GM12873 (cell line): ENCODE measurements around the gene GFOD1.
A peak's percentile ranks its signal among the peaks of the same experiment; 100 is the strongest.

Experiments used
- TF ChIP-seq, protein P1 (sequence below): IDR thresholded peaks from 2 replicates; pipeline ENCODE4 v1.5.1; 2012; ENCODE audit warnings: low read depth, mild to moderate bottlenecking, moderate library complexity, low read length, control low read depth; ENCODE audit not compliant: insufficient read depth; ENCODE audit errors: missing control alignments

The GFOD1 gene

DNA sequence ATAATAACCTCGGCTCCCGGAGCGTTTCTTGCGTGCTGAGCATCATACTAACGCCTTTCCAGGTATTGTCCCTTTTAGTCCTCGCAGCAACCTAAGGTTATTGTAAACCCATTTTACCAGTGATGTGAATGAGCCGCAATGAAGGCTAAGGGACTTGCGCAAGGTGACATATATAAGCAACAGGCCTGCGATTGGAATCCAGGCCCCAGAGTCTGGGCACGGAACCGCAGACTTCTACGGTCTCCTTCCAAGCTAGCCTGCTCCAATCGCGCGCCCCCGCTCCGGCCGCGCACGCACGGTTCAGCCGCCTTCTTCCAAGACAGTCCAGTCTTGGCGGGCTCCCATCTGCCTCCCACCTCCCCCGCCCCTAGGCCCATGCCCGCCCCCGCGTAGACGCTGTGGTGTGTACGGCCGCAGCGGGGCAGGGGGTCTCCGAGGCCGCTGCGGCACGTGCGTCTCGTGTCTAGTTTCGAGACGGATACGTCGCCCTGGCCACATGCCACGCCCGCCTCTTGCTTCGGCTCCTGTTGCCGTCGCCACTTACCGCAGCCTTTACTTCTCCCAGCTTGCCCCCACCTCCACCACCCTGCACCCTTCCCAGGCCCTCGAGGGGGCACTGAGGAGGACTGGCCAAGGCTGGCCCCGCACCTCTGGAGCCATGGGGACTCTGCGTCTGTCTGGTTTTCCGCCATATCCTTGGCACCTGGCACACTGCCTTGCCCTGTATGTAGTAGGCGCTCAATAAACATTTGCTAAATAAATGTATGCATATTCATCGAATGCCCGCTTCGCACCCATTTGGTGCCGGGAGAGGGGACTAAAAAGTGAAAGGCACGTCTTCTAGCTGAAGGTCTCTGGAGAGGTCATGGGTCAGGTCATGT, 855 bp upstream of the GFOD1 start:
- TF ChIP-seq, protein P1, sequence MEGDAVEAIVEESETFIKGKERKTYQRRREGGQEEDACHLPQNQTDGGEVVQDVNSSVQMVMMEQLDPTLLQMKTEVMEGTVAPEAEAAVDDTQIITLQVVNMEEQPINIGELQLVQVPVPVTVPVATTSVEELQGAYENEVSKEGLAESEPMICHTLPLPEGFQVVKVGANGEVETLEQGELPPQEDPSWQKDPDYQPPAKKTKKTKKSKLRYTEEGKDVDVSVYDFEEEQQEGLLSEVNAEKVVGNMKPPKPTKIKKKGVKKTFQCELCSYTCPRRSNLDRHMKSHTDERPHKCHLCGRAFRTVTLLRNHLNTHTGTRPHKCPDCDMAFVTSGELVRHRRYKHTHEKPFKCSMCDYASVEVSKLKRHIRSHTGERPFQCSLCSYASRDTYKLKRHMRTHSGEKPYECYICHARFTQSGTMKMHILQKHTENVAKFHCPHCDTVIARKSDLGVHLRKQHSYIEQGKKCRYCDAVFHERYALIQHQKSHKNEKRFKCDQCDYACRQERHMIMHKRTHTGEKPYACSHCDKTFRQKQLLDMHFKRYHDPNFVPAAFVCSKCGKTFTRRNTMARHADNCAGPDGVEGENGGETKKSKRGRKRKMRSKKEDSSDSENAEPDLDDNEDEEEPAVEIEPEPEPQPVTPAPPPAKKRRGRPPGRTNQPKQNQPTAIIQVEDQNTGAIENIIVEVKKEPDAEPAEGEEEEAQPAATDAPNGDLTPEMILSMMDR: no peak

DNA sequence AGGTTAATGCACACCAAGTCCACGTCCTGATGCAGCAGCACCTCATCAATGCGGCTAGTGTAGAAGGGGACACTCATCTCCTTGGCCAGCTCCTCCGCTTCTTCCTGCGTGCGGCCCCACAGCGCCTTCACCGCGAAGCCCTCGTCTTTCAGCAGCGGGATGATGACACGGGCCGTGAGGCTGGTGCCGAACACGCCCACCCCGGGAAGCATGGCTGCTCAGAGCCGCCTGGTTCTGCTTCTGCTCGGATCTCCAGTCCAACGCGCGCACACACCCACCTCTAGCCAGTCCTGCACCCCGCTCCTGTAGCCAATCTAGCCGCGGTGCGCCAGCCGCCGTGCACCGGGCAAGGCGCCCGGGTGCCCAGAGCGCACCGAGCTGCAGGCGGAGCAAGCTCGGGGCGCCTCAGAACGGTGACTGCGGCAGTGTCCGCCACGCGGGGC, 700 bp downstream of the GFOD1 start:
- TF ChIP-seq, protein P1: no peak

DNA sequence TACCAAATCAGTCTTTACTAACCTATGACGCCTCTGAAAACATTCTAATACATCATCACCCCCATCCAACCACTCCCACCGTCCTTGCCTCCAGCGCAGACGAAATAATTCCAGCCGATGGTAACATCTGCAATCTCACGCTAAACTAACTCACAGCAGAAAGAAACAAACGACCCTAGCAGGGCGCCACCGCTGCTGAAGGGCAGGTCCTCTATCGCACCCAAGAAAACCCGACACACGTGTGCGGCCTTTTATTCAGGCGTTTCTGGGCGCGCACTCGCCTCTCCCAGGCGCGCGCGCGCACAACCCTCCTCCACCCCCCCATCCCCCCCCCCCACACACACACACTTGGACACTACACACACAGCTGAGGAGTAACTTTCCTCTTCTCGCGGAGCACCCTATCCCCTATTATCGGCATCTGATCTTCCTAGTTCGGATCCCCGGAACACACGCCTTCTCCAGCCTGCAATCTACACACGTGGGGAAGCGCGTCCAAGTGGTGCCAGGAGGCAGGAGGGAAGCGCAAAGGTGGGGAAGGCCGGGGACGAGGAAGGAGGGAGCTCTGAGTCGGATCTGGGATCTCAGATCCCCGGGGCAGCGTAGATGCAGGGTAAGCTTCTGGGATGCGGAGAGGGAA, 1.4 kb downstream of the GFOD1 start:
- TF ChIP-seq, protein P1: peak; percentile 22

DNA sequence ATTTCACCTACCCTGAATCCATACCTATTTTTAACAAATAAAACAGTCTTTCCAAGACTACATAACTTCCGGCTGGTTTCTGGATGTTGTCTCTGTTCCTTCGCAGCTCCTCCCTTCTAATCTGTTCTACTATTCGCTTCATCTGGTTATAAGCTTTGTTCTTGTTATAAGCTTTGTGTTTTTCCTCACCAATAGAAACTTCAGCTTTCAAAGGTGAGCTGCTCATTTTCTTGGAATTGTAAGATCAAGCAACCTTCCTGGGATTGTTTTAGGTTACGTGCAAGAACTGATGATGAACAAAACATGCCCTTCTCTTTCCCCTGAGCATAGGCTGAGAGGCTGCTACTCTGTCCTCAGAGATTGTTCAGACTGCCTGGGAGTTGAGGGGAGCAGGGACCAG, 2.1 kb downstream of the GFOD1 start:
- TF ChIP-seq, protein P1: no peak

DNA sequence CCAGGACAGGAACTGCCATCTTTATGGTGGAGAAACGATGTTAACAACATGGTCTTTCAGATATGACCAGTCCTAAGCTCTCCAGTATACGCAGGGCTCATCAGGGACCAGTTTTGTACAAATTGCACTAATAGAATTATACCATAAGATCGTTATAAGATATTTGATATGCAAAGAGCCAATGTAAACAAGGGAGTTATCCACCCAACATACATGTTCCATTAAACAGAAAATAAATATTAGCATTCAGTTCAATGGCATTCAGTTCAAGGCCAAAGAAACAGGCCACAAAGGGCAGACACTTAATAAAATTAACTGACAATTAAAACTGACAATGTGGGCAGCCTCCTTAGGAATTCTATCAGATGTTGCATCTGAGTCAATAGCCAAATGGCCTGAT, 2.6 kb downstream of the GFOD1 start:
- TF ChIP-seq, protein P1: no peak

DNA sequence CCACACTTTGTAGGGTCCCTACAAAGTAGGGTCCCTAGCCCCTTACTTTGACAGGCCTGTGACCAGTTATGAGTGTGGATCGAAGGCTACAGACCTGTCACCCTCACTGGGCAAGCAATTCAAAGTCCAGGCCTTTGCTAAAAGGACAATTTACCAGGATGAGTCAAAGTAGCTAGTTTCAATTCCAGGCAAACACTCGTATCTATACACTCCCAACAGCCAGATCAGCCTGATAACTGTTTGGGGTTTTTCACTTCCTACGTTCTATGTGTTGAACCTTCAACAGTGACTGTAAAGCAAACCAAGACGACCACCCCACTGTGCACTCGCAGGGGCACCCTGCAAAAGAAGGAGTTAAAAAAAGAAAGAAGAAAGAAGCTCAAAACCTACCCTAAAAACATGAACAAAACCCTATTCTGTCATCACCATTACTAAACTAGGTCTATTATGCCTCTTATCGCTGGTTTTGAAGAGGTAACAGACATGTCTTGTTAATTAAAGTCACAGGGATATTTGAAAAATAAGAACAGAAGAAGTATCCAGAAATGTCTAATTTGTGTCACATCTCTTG, 3.2 kb downstream of the GFOD1 start:
- TF ChIP-seq, protein P1: no peak

DNA sequence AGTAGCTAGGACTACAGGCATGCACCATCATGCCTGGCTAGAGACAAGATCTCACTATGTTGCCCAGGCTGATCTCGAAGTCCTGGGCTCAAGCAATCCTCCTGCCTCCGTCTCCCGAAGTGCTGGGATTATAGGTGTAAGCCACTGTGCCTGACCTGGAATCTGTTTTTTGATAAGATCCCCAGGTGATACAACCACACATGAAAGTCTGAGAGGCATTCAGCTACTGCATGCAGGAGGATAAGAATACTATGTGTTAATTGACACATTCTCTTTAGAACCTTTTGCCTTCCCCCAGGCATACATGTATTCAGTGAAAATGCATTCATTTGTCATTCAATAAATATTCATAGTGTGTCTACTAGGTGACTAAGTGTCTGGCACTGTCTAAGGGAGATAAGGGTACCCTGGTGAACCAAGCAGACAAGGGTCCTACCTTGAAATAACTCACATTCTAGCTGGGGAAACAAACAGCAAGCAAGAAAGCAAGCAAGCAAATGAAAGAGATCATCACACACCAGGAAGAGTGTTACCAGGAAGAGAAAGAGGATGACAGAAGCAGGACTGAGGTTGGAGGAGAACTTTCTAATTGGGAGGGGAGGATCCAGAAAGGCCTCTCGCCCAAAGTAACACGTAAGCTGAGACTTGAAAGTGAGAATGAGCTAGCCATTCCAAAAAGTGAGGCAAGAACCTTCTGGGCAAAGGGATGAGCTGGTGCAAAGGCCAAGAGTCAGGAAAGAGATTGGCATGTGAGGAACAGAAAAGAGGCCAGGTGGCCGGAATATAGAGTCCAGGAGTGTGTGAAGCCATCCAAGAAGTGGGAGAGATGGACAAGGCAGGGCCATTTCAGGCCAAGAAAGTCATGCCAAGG, 6.5 kb downstream of the GFOD1 start:
- TF ChIP-seq, protein P1: no peak
